ENCODE data around the gene STOML1.

DNA sequence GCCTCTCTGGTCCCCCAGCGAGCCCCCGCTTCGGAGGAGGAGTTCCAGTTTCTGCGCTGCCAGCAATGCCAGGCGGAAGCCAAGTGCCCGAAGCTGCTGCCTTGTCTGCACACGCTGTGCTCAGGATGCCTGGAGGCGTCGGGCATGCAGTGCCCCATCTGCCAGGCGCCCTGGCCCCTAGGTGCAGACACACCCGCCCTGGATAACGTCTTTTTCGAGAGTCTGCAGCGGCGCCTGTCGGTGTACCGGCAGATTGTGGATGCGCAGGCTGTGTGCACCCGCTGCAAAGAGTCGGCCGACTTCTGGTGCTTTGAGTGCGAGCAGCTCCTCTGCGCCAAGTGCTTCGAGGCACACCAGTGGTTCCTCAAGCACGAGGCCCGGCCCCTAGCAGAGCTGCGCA, 5.9 kb upstream of the STOML1 start:
- TF ChIP-seq, protein P1, sequence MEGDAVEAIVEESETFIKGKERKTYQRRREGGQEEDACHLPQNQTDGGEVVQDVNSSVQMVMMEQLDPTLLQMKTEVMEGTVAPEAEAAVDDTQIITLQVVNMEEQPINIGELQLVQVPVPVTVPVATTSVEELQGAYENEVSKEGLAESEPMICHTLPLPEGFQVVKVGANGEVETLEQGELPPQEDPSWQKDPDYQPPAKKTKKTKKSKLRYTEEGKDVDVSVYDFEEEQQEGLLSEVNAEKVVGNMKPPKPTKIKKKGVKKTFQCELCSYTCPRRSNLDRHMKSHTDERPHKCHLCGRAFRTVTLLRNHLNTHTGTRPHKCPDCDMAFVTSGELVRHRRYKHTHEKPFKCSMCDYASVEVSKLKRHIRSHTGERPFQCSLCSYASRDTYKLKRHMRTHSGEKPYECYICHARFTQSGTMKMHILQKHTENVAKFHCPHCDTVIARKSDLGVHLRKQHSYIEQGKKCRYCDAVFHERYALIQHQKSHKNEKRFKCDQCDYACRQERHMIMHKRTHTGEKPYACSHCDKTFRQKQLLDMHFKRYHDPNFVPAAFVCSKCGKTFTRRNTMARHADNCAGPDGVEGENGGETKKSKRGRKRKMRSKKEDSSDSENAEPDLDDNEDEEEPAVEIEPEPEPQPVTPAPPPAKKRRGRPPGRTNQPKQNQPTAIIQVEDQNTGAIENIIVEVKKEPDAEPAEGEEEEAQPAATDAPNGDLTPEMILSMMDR (conservative IDR thresholded peaks at IDR 0.05; ENCODE audit: low read length) = no peak
- TF ChIP-seq EZH2phosphoT487 (IDR thresholded peaks at IDR 0.05; ENCODE audit: borderline replicate concordance, low read depth, low read length) = no peak

Measured in OCI-LY7 (cell line).